AG04449 (cell line): Measurements from ENCODE around the gene MRPL23.

Experiments used
- CTCF ChIA-PET: fragments of 350-600 bp; formaldehyde crosslinking; extraction: SDS; loops from one replicate; lab custom pipeline; 2021; ENCODE audit warnings: antibody characterized with exemption; lab: Yijun Ruan, JAX
- POLR2A ChIA-PET: fragments of 400-600, 350-600 bp; formaldehyde crosslinking; extraction: SDS; loops from one replicate; lab custom pipeline; 2020; ENCODE audit warnings: antibody characterized with exemption, inconsistent platforms; lab: Yijun Ruan, JAX
- DNase-seq: peaks from one replicate; pipeline ENCODE4 v3.0.0-alpha.2; 2010; ENCODE audit warnings: low read depth, low spot score
- H3K4me3 ChIP-seq: 2 replicates; pipeline ENCODE4 v1.5.1; 2011; ENCODE audit warnings: low read depth, mild to moderate bottlenecking, control low read depth, low read length
- CTCF ChIP-seq: IDR thresholded peaks from one replicate; pipeline ENCODE4 v1.5.1; 2011; ENCODE audit warnings: mild to moderate bottlenecking, moderate library complexity, low read length, control low read depth, inconsistent platforms; ENCODE audit not compliant: insufficient read depth; ENCODE audit errors: missing control alignments

MRPL23 gene

GRCh38 chr11:1958367-1958766, 11.2 kb downstream of the MRPL23 start:
- POLR2A ChIA-PET: no interaction called here
- TF ChIP-seq CTCF: no peak
- CTCF ChIA-PET: interaction anchor here (0.8 to 2.0 kb wide), 6 partner anchors 8 to 198 kb away, joined by 3 to 8 read pairs (median 4); partner anchors contain the start of gene MRPL23
- no peak overlapping the region for H3K4me3 ChIP-seq
- DNase-seq: no peak

GRCh38 chr11:1959786-1960185, 12.7 kb downstream of the MRPL23 start:
- ChIA-PET CTCF (interaction anchor here (0.6 to 2.0 kb wide), 4 partner anchors 191 to 307 kb away, joined by 3 to 6 read pairs (median 4); no protein-coding TSS in a partner anchor), POLR2A (no interaction called here)
- no peak for TF ChIP-seq CTCF
- H3K4me3 ChIP-seq: no peak overlapping the region
- DNase-seq: no peak

DNA sequence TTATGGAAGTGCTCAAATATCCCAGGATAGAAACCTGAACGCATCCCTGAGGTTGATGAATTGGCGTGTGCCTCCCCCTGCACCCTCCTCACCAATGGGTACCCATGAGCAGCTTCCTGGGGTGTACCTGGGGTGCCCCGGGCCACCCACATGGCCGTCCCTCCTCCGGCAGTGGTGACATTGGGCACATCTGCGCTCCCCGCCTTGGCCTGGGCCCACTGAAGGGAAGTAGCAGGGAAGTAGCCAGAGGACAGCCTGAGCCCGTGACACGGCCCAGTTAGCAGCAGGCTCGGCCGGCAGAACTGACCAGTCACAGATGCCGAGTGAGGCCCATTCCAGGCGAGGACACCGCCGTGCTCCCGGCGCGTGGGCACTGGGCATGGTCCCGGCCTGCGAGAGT, 16.7 kb downstream of the MRPL23 start:
- H3K4me3 ChIP-seq: no peak overlapping the region
- no peak for DNase-seq
- POLR2A ChIA-PET: no interaction called here
- CTCF ChIA-PET: interaction anchor here (1.6 to 8.3 kb wide), 4 partner anchors 12 to 311 kb away, joined by 4 to 91 read pairs (median 8); partner anchors contain the start of gene MRPL23
- no peak for TF ChIP-seq CTCF

GRCh38 chr11:1964348-1964747, 17.2 kb downstream of the MRPL23 start:
- CTCF ChIA-PET: interaction anchor here (1.3 to 8.3 kb wide), 5 partner anchors 13 to 312 kb away, joined by 4 to 91 read pairs (median 7); partner anchors contain the start of gene MRPL23
- no peak overlapping the region for H3K4me3 ChIP-seq
- TF ChIP-seq CTCF: no peak
- POLR2A ChIA-PET: no interaction called here
- DNase-seq: no peak

- no peak for TF ChIP-seq CTCF
- H3K4me3 ChIP-seq: no peak overlapping the region
- ChIA-PET POLR2A (no interaction called here), CTCF (interaction anchor here (1.3 to 8.3 kb wide), 5 partner anchors 13 to 312 kb away, joined by 4 to 91 read pairs (median 7); partner anchors contain the start of gene MRPL23)
- DNase-seq: no peak
These were observed 17.8 kb downstream of the MRPL23 start for GRCh38 chr11:1964955-1965354.

DNA sequence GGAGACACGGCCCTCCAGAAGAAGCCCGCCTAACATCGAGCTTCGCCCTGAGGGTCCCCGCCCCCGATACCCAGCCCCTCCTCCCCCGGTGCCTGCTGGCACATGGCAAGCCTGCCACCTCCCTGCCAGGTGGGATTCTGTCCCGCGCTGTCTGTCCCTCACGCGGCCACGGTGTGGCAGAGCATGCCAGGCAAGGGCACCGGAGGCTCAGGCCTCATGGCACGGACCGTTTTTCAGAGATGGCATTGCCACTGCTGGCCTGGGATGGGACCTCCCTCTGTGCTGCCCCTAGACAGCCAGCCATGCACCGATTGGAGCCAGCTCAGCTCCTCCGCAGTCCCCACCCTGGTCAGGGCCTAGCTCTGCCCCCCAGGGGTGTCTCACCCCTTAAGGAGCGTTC, 19.4 kb downstream of the MRPL23 start:
- DNase-seq: no peak
- no peak overlapping the region for H3K4me3 ChIP-seq
- TF ChIP-seq CTCF: no peak
- CTCF ChIA-PET: interaction anchor here (1.0 to 8.3 kb wide), 6 partner anchors 9 to 185 kb away, joined by 3 to 91 read pairs (median 4); partner anchors contain the start of gene MRPL23
- POLR2A ChIA-PET: no interaction called here
